GM18499 (cell line): ENCODE results near the gene WAPL.
"Not testable (repeated sequence)": the region's sequence is repeated elsewhere in the genome, so short reads cannot be mapped to it uniquely, and the experiment has no call there.

Experiments used
- ATAC-seq: cut with Tn5 transposase; IDR thresholded peaks from one replicate; pipeline ENCODE4 v1.9.1; 2021; ENCODE audit warnings: moderate number of reproducible peaks; ENCODE audit not compliant: insufficient read depth, unreplicated experiment

The WAPL gene

DNA sequence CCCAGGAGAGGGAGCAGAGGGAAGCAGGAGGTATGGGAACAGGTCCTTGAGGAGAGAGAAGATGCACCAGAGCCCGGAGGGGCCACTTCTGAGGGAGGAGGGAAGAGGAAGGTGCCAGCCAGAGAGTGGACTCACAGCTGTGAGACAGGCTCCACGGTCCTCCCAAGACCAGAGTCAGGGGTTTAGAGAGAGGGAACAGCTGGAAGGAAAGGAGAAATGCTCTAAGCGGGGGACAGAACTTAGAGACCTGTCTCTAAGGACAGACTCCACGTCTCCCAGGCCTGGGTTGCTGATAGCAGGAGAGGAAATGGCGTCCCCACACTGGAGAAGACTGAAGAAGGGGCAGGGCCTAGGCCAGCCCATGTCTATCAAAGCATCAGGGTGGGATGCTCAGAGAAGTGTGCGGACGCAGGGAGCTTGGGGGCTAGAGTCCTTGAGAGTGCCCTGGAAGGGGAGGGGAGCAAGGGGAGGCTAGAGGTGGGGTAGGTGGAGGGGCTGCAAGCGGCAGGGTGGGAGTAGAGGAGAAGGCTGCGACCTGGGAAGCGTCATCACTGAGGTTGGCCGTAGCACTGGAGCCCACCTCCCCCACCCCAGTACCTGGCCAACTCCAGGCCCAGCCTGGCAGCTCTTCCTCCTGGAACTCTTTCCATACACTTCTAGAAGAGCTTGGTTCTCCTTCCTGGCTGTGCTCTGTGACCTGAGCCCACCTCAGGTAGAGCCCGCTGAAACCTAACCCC is 129.4 kb downstream of the WAPL start:
- no peak for ATAC-seq

DNA sequence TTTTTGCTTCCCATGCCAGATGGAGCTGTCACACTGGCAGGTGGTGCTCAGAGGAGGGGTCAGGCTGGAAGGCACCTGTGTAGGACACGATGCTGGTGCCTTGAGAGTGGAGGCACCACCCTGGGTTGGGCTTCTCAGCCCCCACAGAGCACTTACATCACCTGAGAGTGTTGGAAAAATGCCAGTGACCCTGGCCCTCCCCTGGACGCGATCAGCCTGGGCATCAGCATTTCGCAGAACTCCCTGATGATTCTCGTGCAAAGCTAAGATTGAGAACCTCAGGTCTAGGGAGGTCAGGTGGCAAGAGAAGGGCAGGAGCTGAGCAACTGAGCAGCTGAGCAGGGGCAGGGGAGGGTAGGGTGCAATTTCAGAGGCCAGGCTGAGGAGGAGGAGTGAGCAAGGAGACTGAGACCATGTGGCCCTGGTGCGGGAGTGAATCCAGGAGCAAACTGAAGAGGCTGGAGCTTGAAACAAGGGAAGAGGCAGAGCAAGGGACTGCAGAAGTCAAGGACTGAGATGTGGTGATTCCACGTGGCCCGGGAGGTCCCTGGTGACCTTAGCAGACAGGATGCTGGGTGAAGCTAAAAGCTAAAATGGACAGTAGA is 130.3 kb downstream of the WAPL start:
- ATAC-seq, result no peak

DNA sequence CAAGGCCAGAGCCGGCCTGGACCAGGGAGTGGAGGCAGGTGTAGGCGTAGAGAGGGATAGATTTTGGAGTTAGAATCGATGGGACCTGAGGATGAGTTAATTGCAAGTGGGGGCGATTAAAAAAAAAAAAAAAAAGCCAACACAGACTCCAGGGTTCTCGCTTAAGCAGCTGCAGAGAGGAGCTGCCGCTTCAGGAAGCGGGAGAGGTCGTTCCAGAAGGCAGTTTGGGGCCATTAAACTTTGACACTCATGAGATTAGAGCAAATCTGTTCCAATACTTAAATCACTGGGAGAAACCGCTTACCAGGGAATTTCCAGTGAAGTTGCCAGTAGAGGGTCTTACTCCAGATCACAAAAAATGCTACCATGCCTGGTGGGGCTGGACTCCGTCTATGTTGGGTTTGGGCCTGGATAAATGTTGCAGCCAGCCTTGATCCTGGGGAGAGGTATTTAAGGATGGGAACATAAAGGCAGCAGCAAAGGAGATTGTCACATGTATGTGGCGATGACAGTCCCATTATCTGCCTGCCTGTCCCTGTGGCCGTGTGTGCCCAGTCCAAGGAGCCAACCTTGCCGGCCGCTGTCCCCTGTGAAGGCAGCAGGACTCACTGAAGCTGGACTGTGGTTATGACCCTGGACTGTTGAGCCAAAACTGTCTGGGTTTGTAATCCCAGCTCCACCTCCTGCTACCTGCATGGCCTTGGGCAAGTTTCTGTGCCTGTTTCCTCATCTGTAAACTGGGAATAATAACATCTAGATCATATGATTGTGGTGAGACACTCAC is 131.1 kb downstream of the WAPL start:
- ATAC-seq, result no peak

DNA sequence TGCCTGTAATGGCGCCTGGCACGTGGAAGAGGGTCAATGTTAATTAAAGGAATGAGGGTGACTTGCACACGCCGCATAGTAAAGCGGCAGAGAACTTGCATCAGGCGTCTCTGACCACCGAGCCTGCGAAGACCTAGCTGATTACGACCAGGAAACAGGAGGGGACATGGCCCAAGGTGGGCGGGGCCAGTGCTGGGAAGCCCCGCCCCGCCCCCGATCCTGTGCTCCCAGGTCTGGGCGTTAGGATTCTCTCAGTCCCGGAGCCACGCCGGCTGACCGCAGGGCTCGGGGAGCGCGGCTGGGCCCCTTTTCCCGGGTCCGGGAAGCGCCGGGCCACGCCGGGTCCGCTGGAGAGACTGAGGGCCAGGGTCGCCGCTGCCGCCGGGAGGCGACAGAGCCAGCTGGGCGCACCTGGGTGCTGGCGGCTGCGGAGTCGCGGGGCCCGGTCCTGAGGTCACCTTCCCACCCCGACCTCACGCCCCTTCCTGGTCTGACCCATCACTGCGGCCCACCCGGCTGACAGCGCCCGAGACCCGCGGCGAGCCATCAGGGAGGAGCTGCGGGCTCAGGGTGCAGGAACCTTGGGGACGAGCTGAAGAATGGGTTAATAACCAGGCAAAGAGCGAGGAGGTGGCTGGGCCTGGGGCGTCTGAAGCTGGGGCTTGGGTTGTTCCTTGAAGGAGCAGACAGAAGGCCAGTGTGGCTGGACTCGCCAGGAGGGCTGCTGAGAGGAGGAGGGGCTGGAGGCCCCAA is 132.0 kb downstream of the WAPL start:
- no peak for ATAC-seq

DNA sequence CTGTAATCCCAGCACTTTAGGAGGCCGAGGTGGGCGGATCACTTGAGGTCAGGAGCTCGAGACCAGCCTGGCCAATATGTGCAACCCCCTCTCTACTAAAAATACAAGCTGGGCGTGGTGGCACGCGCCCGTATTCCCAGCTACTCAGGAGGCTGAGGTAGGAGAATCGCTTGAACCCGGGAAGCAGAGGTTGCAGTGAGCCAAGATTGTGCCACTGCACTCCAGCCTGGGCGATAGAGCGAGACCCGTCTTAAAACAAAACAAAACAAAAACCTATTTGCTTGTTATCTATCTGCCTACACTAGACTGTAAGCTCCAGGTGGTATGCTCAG is 132.5 kb downstream of the WAPL start:
- ATAC-seq, result not testable (repeated sequence)

DNA sequence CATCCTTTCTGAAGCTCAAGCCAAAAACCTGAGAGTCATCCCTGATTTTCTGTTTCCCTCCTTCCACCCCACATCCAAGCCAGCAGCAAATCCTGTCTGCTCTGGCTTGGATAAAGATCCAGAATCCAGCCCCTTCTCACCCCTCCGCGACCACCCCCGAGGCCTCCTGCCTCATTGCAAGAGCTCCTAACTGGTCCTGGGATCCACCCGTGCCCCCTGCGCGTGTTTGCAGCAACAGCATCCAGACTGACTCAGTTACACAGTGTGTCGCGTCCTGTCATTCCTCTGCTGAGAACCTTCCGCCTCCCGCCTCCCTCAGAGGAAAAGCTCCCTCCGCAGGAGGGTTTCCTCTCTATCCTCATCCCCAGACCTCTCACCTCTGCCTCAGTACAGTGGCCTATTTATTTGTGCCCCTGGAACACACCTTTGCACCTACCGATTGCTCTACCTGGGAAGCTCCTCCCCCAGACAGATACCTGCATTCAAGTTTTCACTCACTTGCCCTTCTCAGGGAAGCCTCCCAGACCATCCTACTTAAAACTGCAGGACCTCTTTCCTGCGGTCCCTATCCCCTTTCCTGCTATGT is 133.4 kb downstream of the WAPL start:
- ATAC-seq, result no peak

DNA sequence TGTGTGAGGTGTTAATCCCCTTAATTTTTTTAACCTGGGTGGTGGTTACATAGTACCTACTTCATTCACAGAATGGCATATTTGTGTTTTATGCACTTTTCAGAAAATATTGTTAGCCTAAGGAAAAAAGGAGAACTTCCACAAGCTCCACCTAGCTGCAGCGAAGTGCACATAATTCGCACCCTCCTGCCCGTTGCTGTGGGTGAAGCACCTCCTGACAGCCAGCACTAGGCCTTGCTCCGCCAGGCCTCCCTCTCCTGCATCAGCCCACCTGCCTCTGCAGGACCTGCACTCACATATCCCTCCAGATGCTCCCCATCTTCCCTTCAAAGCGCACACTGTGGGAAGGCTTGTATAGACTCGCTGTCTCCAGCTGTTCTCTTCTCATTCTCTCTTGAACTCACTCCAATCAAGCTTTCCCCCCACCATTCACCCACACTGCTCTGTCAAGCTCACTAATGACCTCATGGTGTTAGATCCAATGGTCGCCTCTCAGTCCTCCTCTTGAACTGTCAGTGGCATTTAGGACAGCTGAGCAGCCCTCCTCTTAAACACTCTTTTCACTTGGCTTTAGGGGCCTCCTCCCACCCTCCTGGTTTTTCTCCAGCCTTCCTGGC is 134.3 kb downstream of the WAPL start:
- ATAC-seq, result no peak

DNA sequence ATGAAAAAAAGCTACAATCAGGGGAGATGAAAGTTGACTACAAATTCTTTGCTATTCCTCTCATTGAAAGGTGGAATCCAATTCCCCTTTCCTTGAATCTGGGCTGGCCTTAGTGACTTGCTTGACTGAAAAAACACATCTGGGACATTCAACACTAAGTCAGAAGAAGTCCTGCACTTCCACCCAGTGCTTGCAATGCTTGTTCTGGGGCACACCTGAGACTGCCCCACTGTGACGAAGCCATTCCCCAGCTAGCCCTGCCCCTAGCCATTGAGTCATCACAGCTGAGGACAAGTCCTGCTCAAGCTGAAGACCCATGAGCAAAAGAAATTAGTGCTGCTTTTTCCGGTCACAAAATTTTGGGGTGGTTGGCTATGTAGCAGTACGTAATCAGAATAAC is 135.8 kb downstream of the WAPL start:
- no peak for ATAC-seq
